B cell (primary cell): ENCODE results near the gene TRIM66. TPM values are rescaled to one million over a fixed set of nuclear protein-coding genes. Genes with fewer than 3 reads are reported as not detected.

Experiments
- ATAC-seq: fragments of 200-7000 bp; cut with Tn5 transposase; one replicate; pipeline ENCODE4 v1.10.0; 2021; ENCODE audit warnings: low read depth, mild to moderate bottlenecking, moderate number of reproducible peaks, moderate library complexity
- CTCF ChIA-PET: fragments of 350-600 bp; sonication (Branson Sonifier 250); formaldehyde crosslinking; loops from one replicate; lab custom pipeline; 2021; ENCODE audit warnings: antibody characterized with exemption, inconsistent platforms; lab: Charles Lee
- POLR2A ChIA-PET: fragments of 350-600 bp; sonication (Branson Sonifier 250); formaldehyde crosslinking; loops from one replicate; lab custom pipeline; 2021; ENCODE audit warnings: antibody characterized with exemption; lab: Charles Lee
- DNase-seq: peaks from one replicate; pipeline ENCODE4 v3.0.0; 2013
- H2AFZ ChIP-seq: 2 replicates; pipeline ENCODE4 v1.6.1; 2012; ENCODE audit warnings: mild to moderate bottlenecking, low read depth, low read length; ENCODE audit not compliant: insufficient read depth, poor library complexity, severe bottlenecking
- H3K27ac ChIP-seq, 2 donors: 1 replicate in 1 of 2; 2 replicates in 1 of 2; pipeline ENCODE4 v1.5.1; 2012 to 2013; ENCODE audit warnings: low read length in 2 of 2, mild to moderate bottlenecking in 2 of 2, moderate library complexity in 1 of 2
- H3K27me3 ChIP-seq, 4 experiments: fragments of 200-600 bp in 1 of 4; sonication (generic) in 1 of 4; replicated peaks in 1 of 4; 1 replicate in 2 of 4; 2 replicates in 2 of 4; pipeline versions ENCODE4 v1.6.1 to v1.7.0; 2013 to 2016; ENCODE audit warnings: low read length in 3 of 4, mild to moderate bottlenecking in 2 of 4, mixed read lengths in 1 of 4, moderate library complexity in 1 of 4; ENCODE audit not compliant: insufficient read depth in 4 of 4, control insufficient read depth in 3 of 4; ENCODE audit errors: control extremely low read depth in 1 of 4
- H3K36me3 ChIP-seq, 2 experiments: replicated peaks in 1 of 2; 1 replicate in 1 of 2; 2 replicates in 1 of 2; pipeline versions ENCODE4 v1.6.1 to v1.7.1; 2013; ENCODE audit warnings: low read length in 1 of 2; ENCODE audit not compliant: insufficient read depth in 2 of 2, control insufficient read depth in 1 of 2; ENCODE audit errors: control extremely low read depth in 1 of 2, extremely low read depth in 1 of 2
- H3K4me1 ChIP-seq, 2 donors: fragments of 200-600 bp in 1 of 2; sonication (generic) in 1 of 2; 1 replicate in 1 of 2; 2 replicates in 1 of 2; pipeline versions ENCODE4 v1.5.1 to v1.6.1; 2013 to 2017; ENCODE audit warnings: low read length in 2 of 2; ENCODE audit not compliant: control insufficient read depth in 2 of 2, insufficient read depth in 2 of 2
- H3K4me2 ChIP-seq: replicated peaks from 2 replicates; pipeline ENCODE3; 2012; ENCODE audit warnings: mild to moderate bottlenecking, low read depth, low read length; ENCODE audit not compliant: poor library complexity, severe bottlenecking
- H3K4me3 ChIP-seq, 5 experiments: fragments of 200-600 bp in 1 of 5; sonication (generic) in 1 of 5; 1 replicate in 3 of 5; 2 replicates in 2 of 5; pipeline versions ENCODE4 v1.5.1 to v1.7.0; 2011 to 2016; ENCODE audit warnings: low read length in 4 of 5, mild to moderate bottlenecking in 4 of 5, low read depth in 2 of 5, control low read depth in 1 of 5, moderate library complexity in 1 of 5; ENCODE audit not compliant: insufficient read depth in 1 of 5; ENCODE audit errors: control extremely low read depth in 1 of 5, extremely low read depth in 1 of 5
- H3K79me2 ChIP-seq: fragments of 200-600 bp; sonication (generic); one replicate; pipeline ENCODE4 v1.6.0; 2016; ENCODE audit warnings: low read length; ENCODE audit not compliant: control insufficient read depth, insufficient read depth
- H3K9ac ChIP-seq: fragments of 200-600 bp; sonication (generic); 2 replicates; pipeline ENCODE4 v1.6.1; 2017; ENCODE audit warnings: mild to moderate bottlenecking, low read length, moderate library complexity
- H3K9me3 ChIP-seq, 3 donors: one replicate each; pipeline versions ENCODE4 v1.6.1 to v1.7.1; 2013; ENCODE audit warnings: low read length in 2 of 3; ENCODE audit not compliant: control insufficient read depth in 2 of 3, insufficient read depth in 1 of 3; ENCODE audit errors: control extremely low read depth in 1 of 3
- H4K20me1 ChIP-seq: 2 replicates; pipeline ENCODE4 v1.6.0; 2012; ENCODE audit warnings: mild to moderate bottlenecking, low read length; ENCODE audit not compliant: insufficient read depth, control insufficient read depth, poor library complexity, severe bottlenecking
- H3K27ac Mint-ChIP-seq: one replicate; pipeline ENCODE4 v1.8.0; 2021; ENCODE audit warnings: mixed read lengths
- H3K27me3 Mint-ChIP-seq: one replicate; pipeline ENCODE4 v1.8.0; 2021; ENCODE audit warnings: mixed read lengths
- H3K4me1 Mint-ChIP-seq: one replicate; pipeline ENCODE4 v1.8.0; 2021; ENCODE audit warnings: mixed read lengths
- H3K4me3 Mint-ChIP-seq: one replicate; pipeline ENCODE4 v1.8.0; 2021; ENCODE audit warnings: mixed read lengths
- H3K9me3 Mint-ChIP-seq: one replicate; pipeline ENCODE4 v1.8.0; 2022; ENCODE audit warnings: mixed read lengths; ENCODE audit not compliant: insufficient read depth
- CTCF ChIP-seq: fragments of 200-600 bp; IDR thresholded peaks from one replicate; pipeline ENCODE4 v1.8.0; 2022; ENCODE audit warnings: antibody characterized with exemption, mild to moderate bottlenecking
- EZH2 ChIP-seq: IDR thresholded peaks from 2 replicates; pipeline ENCODE4 v1.6.1; 2012; ENCODE audit warnings: borderline replicate concordance, low read depth, mild to moderate bottlenecking, moderate library complexity, low read length; ENCODE audit not compliant: insufficient read depth, poor library complexity, severe bottlenecking
- WGBS: methylation state at CpG from one replicate; pipeline ENCODE4 v1.1.5; 2013; ENCODE audit warnings: missing lambda C conversion rate; ENCODE audit not compliant: insufficient coverage; 5-methylcytosine and 5-hydroxymethylcytosine counted together
- intact Hi-C: fragments of 100-400 bp; cut with micrococcal nuclease; formaldehyde crosslinking; loops from one replicate; pipeline ENCODE4 v1.10.0; 2022
- polyA plus RNA-seq: library from polyadenylated mRNA; depleted of rRNA; stranded (reverse); fragments of >200 nt; gene quantifications from 2 replicates; pipeline ENCODE4 v1.2.3, GENCODE V29; 2012
- total RNA-seq, 2 donors: library from RNA; stranded (reverse); fragments of 120-200 nt in 1 of 2; gene quantifications; 1 replicate in 1 of 2; 2 replicates in 1 of 2; pipeline versions ENCODE4 v1.2.3 to v1.2.4, GENCODE V29; 2013 to 2022

TRIM66 gene
- total and polyA plus RNA-seq, 2 donors (not counting 1 experiment from before 2014, with no cell fraction given): 11.1 to 21.1 TPM

GRCh38 chr11:8586805-8587204 is 95.7 kb downstream of the TRIM66 start:
- Histone ChIP-seq H3K4me2 (no peak overlapping the region), H3K4me3 (no peak overlapping the region), H3K27ac (no peak overlapping the region), H3K9ac (no peak overlapping the region), H4K20me1 (no peaks in the 10 kb centered on the region), H3K27me3 (no peaks in the 10 kb centered on the region), H3K9me3 (peaks cover 0 to 1% (median 0%) of the 10 kb centered on the region in 3 donors), H2AFZ (no peak overlapping the region), H3K36me3 (no peaks in the 10 kb centered on the region), H3K4me1 (no peaks in the 10 kb centered on the region), H3K79me2 (no peaks in the 10 kb centered on the region)
- H3K27ac Mint-ChIP-seq: no peak overlapping the region
- no peak for DNase-seq
- ChIA-PET CTCF (no interaction called here), POLR2A (no interaction called here)
- H3K27me3 Mint-ChIP-seq: no peaks in the 10 kb centered on the region
- H3K4me1 Mint-ChIP-seq: peaks cover 4% of the 10 kb centered on the region
- TF ChIP-seq CTCF: no peak
- no peak for TF ChIP-seq EZH2
- WGBS: no CpG with 5 or more reads among the region's 2 CpGs
- peaks cover 3% of the 10 kb centered on the region for H3K9me3 Mint-ChIP-seq
- intact Hi-C loops: no loop called here
- ATAC-seq: no peak
- no peak overlapping the region for H3K4me3 Mint-ChIP-seq

GRCh38 chr11:8586184-8586583 is 96.3 kb downstream of the TRIM66 start:
- Histone ChIP-seq H3K4me1 (no peaks in the 10 kb centered on the region), H3K79me2 (no peaks in the 10 kb centered on the region), H3K36me3 (no peaks in the 10 kb centered on the region), H3K4me3 (no peak overlapping the region), H3K4me2 (no peak overlapping the region), H4K20me1 (no peaks in the 10 kb centered on the region), H3K27ac (no peak overlapping the region), H3K9me3 (peaks cover 0 to 1% (median 0%) of the 10 kb centered on the region in 3 donors), H3K27me3 (no peaks in the 10 kb centered on the region), H3K9ac (no peak overlapping the region), H2AFZ (no peak overlapping the region)
- ATAC-seq (no peak), DNase-seq (no peak)
- Mint-ChIP-seq H3K27ac (no peak overlapping the region), H3K27me3 (no peaks in the 10 kb centered on the region), H3K9me3 (peaks cover 3% of the 10 kb centered on the region), H3K4me3 (no peak overlapping the region), H3K4me1 (peaks cover 4% of the 10 kb centered on the region)
- intact Hi-C loops: no loop called here
- ChIA-PET POLR2A (no interaction called here), CTCF (no interaction called here)
- no CpG with 5 or more reads among the region's 1 CpG for WGBS
- TF ChIP-seq EZH2 (no peak), CTCF (no peak)
